Esophagus squamous epithelium (tissue), 4 donors: ENCODE measurements around the gene FTSJ3.

Source experiments
- CTCF ChIP-seq, 6 experiments: fragments of 450-650 bp in 4 of 6; fragments of 200-600 bp in 2 of 6; sonication (generic) in 2 of 6; IDR thresholded peaks; one replicate each; pipeline ENCODE4 v1.5.1; 2016 to 2019; ENCODE audit warnings: antibody characterized with exemption in 6 of 6, mild to moderate bottlenecking in 4 of 6, moderate library complexity in 4 of 6
- POLR2A ChIP-seq, 4 donors: fragments of 450-650 bp; IDR thresholded peaks; one replicate each; pipeline ENCODE4 v1.6.1; 2017; ENCODE audit warnings: antibody characterized with exemption in 4 of 4, mild to moderate bottlenecking in 4 of 4, moderate library complexity in 3 of 4

- no peak for TF ChIP-seq CTCF (IDR thresholded peaks at IDR 0.05)
- TF ChIP-seq POLR2A (IDR thresholded peaks at IDR 0.05), result no peak
These were observed 22.9 kb upstream of the FTSJ3 start for GRCh38 chr17:63850401-63850800.
